ENCODE data around the gene WDR90.

- TF ChIP-seq CTCF (IDR thresholded peaks at IDR 0.05), result no peak
- no peak for TF ChIP-seq POLR2A (IDR thresholded peaks at IDR 0.05)
Measured at GRCh38 chr16:707062-707538, 57.9 kb downstream of the WDR90 start.
